HG03103 (cell line): ENCODE measurements around the gene PPP1R14D.
A peak's percentile ranks its signal among the peaks of the same experiment; 100 is the strongest.

Experiments
- ATAC-seq: cut with Tn5 transposase; IDR thresholded peaks from one replicate; pipeline ENCODE4 v1.9.1; 2021; ENCODE audit warnings: low read depth; ENCODE audit not compliant: unreplicated experiment

Gene PPP1R14D

GRCh38 chr15:40787991-40788390 is 40.5 kb downstream of the PPP1R14D start:
- ATAC-seq, result no peak

GRCh38 chr15:40787344-40787841 is 41.1 kb downstream of the PPP1R14D start:
- ATAC-seq, result no peak

DNA sequence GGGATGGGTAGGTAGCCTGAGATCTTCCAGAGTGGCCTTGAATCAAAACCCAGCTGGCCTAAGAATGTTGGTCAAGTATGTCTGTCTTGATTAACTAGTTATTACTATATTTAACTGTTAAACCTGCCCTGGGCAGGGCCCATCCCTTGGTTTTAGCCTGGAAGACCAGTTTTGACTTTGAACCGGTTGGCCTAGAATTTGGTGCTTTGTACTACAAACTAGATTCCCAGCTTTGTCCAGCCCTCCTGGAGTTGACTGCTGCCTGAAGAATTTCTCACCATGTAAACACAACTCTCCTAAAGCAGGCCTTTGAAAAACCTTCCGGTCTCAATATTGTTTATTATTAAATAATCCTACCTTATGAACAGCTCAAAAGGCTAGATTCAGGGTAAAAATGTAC is 42.7 kb downstream of the PPP1R14D start:
- ATAC-seq, result no peak

- no peak for ATAC-seq
Observed at GRCh38 chr15:40785164-40785563, 43.3 kb downstream of the PPP1R14D start.

- peak; percentile 61 for ATAC-seq
Observed at GRCh38 chr15:40782609-40783227, 45.8 kb downstream of the PPP1R14D start.

DNA sequence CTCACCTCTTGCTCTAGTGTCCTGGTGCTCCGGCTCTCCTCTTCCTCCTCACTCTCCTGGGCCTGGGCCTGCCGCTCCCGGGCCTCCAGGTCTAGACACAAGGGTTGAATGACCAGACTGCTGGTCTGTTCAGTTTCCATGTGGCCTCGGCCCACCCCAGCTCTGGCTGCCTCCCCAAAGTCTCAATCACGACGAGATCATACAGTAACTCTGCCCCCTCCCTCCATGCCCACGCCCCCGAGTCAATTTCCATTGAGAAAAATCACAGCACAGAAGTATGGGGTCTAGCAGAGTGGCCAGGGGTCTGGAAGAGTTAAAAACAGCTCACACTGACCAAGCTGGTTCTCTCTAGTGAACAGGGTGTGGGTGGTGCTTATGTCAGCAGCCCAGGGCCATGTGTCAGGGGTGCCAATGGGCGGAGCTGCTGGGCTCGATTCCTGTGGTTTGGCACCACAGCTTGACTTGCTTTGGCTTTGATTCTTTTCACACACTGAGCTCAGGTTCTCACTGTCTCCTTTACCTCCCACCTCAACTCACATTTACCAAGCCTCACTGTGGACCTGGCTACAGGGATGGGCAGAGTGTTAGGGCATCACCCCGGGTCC is 51.9 kb downstream of the PPP1R14D start:
- no peak for ATAC-seq

DNA sequence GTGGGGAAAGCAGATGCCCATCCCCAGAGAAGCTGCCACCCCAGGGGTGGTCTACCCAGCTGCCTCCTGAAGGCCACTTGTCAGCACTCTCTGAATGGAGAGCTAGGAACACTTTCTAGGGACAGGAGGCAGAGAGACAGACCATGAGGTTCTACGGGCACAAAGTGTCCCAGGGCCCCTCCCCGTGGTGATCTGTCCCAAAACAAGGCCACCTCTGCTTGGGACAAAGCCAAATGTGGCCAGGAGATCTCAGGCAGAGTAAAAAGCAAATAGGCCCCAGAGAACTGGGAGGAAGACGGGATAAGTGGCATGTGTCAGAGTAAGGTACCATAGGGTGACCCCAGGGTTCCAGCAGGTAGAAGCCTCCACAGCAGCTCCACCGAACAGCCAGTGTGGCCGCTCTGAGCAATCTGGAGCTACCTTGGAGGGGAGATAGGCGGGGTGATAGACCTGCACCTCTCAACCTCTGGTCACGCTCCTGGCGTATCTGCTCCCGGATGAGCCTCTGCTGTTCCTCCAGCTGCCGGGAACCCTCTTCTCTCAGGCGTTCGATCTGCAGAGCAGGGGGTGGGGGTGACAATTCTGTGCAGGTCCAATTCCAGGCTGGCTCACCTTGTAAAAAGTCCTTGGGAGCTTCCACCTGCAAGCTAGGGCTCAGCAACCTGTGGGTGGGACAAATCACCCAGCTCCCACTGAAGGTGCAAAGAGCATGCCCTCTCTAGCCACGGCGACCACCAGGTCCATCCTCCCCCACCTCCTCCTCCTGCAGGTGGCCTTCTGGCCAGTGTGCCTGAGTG is 52.6 kb downstream of the PPP1R14D start:
- ATAC-seq, result no peak

DNA sequence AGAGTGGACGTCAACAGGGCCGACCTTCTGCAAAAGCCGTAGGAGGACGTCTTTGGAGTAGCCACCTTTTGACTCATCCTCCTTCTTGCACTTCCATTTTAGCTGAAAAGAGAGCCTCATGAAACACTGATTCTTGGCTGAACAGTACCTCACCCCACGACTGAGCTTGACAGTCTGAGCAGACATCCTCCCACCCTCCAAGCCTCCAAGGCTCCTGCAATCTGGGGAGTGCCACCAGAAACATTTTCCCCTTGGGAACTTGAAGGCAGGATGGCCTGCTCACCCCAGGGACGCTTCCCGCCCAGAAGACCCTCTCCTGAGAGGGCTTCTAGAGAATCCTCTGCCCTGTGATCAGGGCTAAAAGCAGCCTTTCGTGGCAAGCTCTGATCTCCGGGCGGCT is 53.5 kb downstream of the PPP1R14D start:
- no peak for ATAC-seq

DNA sequence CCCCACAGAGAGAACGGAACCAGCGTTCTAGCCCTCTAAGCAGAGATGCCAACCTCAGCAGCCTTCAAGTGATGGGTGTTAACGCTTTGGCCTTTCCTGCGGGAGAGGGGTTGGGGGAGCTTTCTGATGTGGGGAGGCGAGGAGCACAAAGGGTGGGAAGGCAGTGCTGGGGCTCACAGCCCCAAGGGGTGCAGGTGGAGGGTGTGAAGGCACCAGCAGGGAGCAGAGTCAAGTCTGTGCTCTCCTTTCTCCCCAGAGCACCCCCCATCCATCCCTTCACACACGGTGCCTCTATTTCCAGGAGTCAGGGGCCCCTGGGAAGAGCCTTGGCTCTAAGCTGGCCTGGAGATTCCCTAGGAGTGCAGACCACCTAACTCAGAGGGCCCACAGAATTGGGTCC is 54.6 kb downstream of the PPP1R14D start:
- ATAC-seq, result no peak

GRCh38 chr15:40773496-40773895 is 55.0 kb downstream of the PPP1R14D start:
- no peak for ATAC-seq

DNA sequence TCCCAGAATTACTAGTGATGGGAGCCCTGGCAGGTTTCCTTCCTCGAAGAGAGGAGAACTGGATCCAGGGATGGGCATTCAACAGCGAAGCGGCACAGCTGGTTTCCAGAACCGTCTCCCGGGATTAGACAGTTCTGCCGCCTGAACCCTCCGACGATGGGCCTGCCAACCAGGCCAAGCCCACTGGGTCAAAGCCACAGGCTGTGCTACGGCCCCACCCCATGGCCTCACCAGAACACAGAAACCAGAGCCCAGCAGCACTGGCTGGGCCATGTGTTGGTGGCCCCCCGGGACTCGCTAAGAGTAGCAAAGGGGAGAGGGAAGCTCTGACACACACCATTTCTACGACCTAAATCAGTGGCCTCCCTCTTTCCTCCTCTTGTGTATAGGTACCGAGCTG is 56.5 kb downstream of the PPP1R14D start:
- ATAC-seq, result no peak

DNA sequence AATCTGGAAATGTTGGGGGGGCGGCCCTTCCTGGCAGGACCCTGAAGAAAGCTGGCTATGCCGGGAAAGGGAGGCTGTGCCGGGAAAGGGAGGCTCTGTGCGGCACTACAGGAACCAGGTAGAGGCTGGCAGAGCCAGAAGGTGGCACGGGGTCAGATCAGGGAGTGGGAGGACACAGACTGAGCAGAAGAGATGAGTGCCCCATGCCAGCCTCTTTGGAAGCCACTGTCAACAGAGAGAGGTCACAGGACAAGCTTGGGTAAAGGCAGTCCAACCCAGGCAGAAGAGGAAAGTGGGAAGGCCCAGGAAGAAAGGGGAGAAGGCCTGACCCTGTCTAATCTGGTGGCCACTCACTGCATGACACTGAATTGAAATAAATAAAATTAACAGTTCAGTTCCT is 57.3 kb downstream of the PPP1R14D start:
- no peak for ATAC-seq

- ATAC-seq, result no peak
Observed at GRCh38 chr15:40770147-40770721, 58.3 kb downstream of the PPP1R14D start.

GRCh38 chr15:40769274-40770146 is 59.0 kb downstream of the PPP1R14D start, which contains the start of gene C15orf62:
TSS of gene C15orf62 (plus strand) at chr15:40769980. CDS start at chr15:40770496, 516 bp downstream.
- peak; percentile 38 for ATAC-seq

- no peak for ATAC-seq
Observed at GRCh38 chr15:40768521-40769273, 59.8 kb downstream of the PPP1R14D start.

DNA sequence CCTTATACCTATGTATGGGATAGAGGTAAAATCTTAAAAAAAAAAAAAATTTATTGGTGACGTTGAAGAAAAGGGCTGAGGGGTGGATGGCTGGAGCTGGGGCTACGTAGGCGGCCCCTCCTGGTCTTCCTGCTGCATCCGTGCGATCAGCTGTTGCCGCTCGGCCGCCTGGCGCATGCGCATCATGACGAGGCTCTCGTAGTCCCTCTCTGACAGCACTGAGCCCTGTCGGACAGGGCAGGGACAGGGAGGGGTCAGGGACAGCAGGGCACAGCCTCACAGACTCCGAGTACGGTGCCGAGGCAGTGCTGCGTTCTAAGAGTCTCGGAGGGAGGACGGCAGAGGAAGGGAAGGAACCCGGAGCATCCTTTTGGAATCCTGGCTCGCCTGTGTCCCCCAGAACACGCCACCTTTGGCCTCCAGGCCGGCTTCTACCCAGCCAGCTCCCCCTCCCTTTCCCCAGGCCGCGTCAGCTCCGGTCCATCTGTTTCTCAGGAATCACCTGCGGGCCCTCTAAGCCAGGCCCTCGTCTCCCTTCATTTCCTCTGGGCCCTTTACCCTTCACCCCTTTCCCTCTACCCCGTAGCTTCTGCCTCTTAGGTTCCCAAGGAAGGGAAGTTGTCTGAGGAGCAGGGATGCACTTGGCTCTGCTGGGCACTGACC is 60.5 kb downstream of the PPP1R14D start:
- ATAC-seq, result no peak

DNA sequence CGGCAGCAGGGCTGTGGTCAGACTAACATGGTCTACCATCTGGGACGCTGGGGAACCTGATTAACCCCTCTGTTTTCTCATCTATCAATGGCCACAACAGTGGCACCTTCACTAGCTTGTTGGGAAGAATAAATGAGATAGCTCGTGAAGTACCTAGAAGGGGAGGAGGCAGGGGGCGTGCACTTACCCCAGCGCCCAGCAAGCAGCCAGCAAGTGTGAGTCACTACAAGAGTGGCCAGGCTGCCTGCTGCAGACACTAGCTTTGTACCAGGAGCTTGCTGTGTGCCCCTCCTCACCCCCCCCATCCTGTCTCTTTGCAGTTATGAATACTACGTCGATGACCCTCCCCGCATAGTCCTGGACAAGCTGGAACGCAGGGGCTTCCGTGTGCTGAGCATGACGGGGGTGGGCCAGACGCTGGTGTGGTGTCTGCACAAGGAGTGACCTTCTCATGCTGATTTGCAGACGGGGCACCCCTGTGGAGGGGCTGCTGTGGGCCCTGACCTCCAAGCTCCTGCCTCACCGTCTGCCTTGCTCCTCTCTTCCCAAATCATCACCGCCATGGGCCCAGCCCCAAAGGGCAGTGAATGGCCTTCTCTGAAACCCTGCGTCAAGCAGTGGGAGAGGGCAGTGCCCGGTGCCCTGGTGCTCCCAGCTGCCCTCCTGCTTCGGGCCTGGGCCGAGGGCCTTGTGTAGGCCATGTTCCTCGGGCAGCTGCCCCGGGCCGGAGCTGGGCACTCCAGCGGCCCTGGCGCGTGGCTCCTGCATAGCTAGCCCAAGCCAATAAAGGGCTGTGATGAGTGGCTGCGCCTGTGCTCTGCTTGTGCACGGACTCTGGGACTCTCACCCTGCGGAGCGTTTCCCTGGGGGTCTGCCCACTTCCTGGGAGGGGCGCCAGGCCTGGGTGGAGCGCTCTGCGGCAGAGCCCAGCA is 61.3 kb downstream of the PPP1R14D start:
- ATAC-seq, result no peak
